22Rv1 (cell line): ENCODE results near the gene SLC6A20.

Experiments used
- ZFX ChIP-seq: fragments of 450-650 bp; IDR thresholded peaks from 2 replicates; pipeline ENCODE4 v1.6.1; 2017; ENCODE audit warnings: antibody characterized with exemption, borderline replicate concordance
- TF ChIP-seq, protein P1 (sequence below): fragments of 450-650 bp; IDR thresholded peaks from 2 replicates; pipeline ENCODE4 v1.5.1; 2017; ENCODE audit warnings: mild to moderate bottlenecking

DNA sequence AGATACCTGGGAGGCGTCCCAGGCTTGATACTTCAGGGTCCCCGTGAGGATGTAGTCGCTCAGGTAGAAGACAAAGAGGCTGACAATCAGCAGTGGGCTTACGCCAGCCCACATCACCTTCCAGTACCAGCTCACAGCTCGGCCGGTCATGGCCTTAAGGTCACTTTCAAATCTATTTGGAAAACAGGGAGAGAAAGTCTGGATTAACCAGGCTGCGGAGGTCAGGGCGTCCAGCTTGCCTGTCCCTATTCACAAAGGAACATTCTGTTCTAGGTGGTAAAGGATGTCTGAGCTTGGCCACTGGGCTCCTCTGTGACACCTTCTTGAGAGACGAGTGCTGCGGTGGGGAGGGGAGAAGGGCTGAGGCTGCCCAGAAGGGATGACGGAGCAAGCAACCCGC, 36.5 kb downstream of the SLC6A20 start:
- TF ChIP-seq, protein P1, sequence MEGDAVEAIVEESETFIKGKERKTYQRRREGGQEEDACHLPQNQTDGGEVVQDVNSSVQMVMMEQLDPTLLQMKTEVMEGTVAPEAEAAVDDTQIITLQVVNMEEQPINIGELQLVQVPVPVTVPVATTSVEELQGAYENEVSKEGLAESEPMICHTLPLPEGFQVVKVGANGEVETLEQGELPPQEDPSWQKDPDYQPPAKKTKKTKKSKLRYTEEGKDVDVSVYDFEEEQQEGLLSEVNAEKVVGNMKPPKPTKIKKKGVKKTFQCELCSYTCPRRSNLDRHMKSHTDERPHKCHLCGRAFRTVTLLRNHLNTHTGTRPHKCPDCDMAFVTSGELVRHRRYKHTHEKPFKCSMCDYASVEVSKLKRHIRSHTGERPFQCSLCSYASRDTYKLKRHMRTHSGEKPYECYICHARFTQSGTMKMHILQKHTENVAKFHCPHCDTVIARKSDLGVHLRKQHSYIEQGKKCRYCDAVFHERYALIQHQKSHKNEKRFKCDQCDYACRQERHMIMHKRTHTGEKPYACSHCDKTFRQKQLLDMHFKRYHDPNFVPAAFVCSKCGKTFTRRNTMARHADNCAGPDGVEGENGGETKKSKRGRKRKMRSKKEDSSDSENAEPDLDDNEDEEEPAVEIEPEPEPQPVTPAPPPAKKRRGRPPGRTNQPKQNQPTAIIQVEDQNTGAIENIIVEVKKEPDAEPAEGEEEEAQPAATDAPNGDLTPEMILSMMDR: no peak
- no peak for TF ChIP-seq ZFX
